ENCODE measurements around the gene FRMD6.

The FRMD6 gene

GRCh38 chr14:51609251-51609954 lies 42.3 kb upstream of the FRMD6 start:
- no peaks in the 10 kb centered on the region for H3K36me3 ChIP-seq
- H3K4me1 ChIP-seq, result no peaks in the 10 kb centered on the region; the same call in 1 of the 2 replicates
- H3K9me3 ChIP-seq, result no peaks in the 10 kb centered on the region
- H3K4me3 ChIP-seq (ENCODE audit: low read depth, low read length), result no peak overlapping the region
- no peak for TF ChIP-seq CTCF (IDR thresholded peaks at IDR 0.05; ENCODE audit: low read depth, low read length)
- DNase-seq, result no peak
- no peaks in the 10 kb centered on the region for H3K27me3 ChIP-seq

DNA sequence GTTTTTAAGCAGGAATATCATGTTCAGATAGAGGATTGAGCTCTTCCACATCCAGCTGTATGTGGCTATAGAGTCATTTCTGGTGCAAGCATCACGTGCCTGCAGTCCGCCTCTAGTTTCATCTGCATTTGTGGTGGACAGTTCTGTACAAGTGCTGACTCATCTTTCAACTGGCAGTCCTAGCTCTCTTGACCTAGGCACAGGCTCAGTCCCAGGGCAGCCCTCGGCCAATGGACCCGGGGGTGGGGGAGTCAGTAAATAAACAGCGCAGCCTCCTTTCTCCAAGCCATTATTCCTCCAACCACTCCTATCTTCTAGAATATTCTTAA lies 41.8 kb upstream of the FRMD6 start:
- Histone ChIP-seq H3K27me3 (no peaks in the 10 kb centered on the region), H3K4me1 (no peaks in the 10 kb centered on the region; the same call in none of the 2 replicates), H3K4me3 (ENCODE audit: low read depth, low read length) (no peak overlapping the region), H3K36me3 (no peaks in the 10 kb centered on the region), H3K9me3 (no peaks in the 10 kb centered on the region)
- DNase-seq, result no peak
- TF ChIP-seq CTCF (IDR thresholded peaks at IDR 0.05; ENCODE audit: low read depth, low read length), result no peak

DNA sequence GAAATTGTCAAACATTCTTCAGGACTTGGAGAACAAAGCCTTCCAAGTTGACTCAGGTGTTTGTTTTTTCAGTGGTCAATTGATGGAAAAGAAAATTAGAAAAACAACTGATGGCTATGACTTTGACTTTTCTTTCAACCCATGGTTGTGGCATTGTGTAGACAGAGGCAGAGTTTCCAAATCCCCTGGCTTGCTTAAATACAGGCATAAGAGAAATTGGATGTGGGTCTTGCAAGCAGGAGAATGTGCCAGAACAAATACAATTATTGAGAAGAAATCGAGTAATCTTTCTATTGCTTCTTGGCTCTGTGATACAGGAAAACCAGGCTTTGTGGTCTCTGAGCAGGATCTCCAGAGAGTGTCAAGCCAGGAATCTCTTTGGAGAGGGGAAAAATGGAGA lies 40.9 kb upstream of the FRMD6 start:
- no peaks in the 10 kb centered on the region for H3K36me3 ChIP-seq
- no peak overlapping the region for H3K4me3 ChIP-seq (ENCODE audit: low read depth, low read length)
- H3K27me3 ChIP-seq, result no peaks in the 10 kb centered on the region
- no peaks in the 10 kb centered on the region for H3K9me3 ChIP-seq
- no peak for TF ChIP-seq CTCF (IDR thresholded peaks at IDR 0.05; ENCODE audit: low read depth, low read length)
- no peaks in the 10 kb centered on the region; the same call in none of the 2 replicates for H3K4me1 ChIP-seq
- no peak for DNase-seq

DNA sequence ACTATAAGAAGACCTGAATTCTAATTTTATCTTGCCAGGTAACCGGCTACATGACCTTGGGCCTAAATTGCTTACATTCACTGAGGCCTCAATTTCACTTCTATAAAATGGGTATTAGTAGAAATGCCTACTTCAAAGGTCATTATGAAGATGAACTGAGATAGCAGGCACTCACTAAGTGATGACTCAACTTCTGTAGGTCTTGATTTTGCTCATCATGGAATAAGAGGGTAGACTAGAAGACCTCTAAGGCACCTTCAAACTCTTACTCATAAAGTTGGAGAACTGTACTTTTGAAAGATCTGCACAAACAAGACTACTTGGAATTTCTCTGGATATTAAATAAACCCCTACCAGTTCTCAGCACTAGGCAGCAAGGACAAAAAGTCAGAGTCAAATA lies 39.3 kb upstream of the FRMD6 start:
- TF ChIP-seq CTCF (IDR thresholded peaks at IDR 0.05; ENCODE audit: low read depth, low read length), result no peak
- Histone ChIP-seq H3K36me3 (no peaks in the 10 kb centered on the region), H3K9me3 (no peaks in the 10 kb centered on the region), H3K4me3 (ENCODE audit: low read depth, low read length) (no peak overlapping the region), H3K4me1 (no peaks in the 10 kb centered on the region; the same call in none of the 2 replicates), H3K27me3 (no peaks in the 10 kb centered on the region)
- DNase-seq, result no peak

- no peak for DNase-seq
- no peaks in the 10 kb centered on the region for H3K9me3 ChIP-seq
- no peaks in the 10 kb centered on the region for H3K27me3 ChIP-seq
- H3K4me1 ChIP-seq, result no peaks in the 10 kb centered on the region; the same call in 1 of the 2 replicates
- H3K36me3 ChIP-seq, result no peaks in the 10 kb centered on the region
- TF ChIP-seq CTCF (IDR thresholded peaks at IDR 0.05; ENCODE audit: low read depth, low read length), result no peak
- H3K4me3 ChIP-seq (ENCODE audit: low read depth, low read length), result no peak overlapping the region
Measured at GRCh38 chr14:51613416-51613815, 38.3 kb upstream of the FRMD6 start.

GRCh38 chr14:51614707-51615106 lies 37.0 kb upstream of the FRMD6 start:
- H3K27me3 ChIP-seq, result no peaks in the 10 kb centered on the region
- H3K9me3 ChIP-seq, result no peaks in the 10 kb centered on the region
- no peak for TF ChIP-seq CTCF (IDR thresholded peaks at IDR 0.05; ENCODE audit: low read depth, low read length)
- H3K4me1 ChIP-seq, result no peaks in the 10 kb centered on the region; the same call in 1 of the 2 replicates
- H3K36me3 ChIP-seq, result no peaks in the 10 kb centered on the region
- no peak overlapping the region for H3K4me3 ChIP-seq (ENCODE audit: low read depth, low read length)
- DNase-seq, result no peak

All from BE2C (cell line).